GM19193 (cell line): ENCODE data around the gene HECTD1.

Experiments
- POLR2A ChIP-seq: IDR thresholded peaks from 4 replicates; pipeline ENCODE4 v1.6.1; 2011; ENCODE audit not compliant: insufficient read depth, insufficient read length; ENCODE audit errors: extremely low read depth

The HECTD1 gene

GRCh38 chr14:31229638-31230572, 22.3 kb upstream of the HECTD1 start:
- no peak for TF ChIP-seq POLR2A

- no peak for TF ChIP-seq POLR2A
Measured at GRCh38 chr14:31229009-31229408, 21.4 kb upstream of the HECTD1 start.

GRCh38 chr14:31228533-31228932, 20.9 kb upstream of the HECTD1 start:
- no peak for TF ChIP-seq POLR2A

- TF ChIP-seq POLR2A, result no peak
Measured at GRCh38 chr14:31224808-31225207, 17.2 kb upstream of the HECTD1 start.

GRCh38 chr14:31223331-31223730, 15.7 kb upstream of the HECTD1 start:
- no peak for TF ChIP-seq POLR2A

- no peak for TF ChIP-seq POLR2A
Measured at GRCh38 chr14:31222834-31223233, 15.2 kb upstream of the HECTD1 start.

GRCh38 chr14:31221266-31221665, 13.7 kb upstream of the HECTD1 start:
- TF ChIP-seq POLR2A, result no peak

- TF ChIP-seq POLR2A, result no peak
Measured at GRCh38 chr14:31219169-31219568, 11.6 kb upstream of the HECTD1 start.

- TF ChIP-seq POLR2A, result no peak
Measured at GRCh38 chr14:31216359-31216758, 8.8 kb upstream of the HECTD1 start.

GRCh38 chr14:31212893-31213292, 5.3 kb upstream of the HECTD1 start:
- no peak for TF ChIP-seq POLR2A

GRCh38 chr14:31209605-31210004, 2.0 kb upstream of the HECTD1 start:
- no peak for TF ChIP-seq POLR2A

- no peak for TF ChIP-seq POLR2A
Measured at GRCh38 chr14:31208546-31209424, 1.2 kb upstream of the HECTD1 start.

GRCh38 chr14:31207287-31207754, 272 bp downstream of the HECTD1 start:
- TF ChIP-seq POLR2A, result peak; percentile 4

- TF ChIP-seq POLR2A, result peak; percentile 50
Measured at GRCh38 chr14:31206536-31207286, 882 bp downstream of the HECTD1 start.
